ENCODE data around the gene C4B.

GRCh38 chr6:32076321-32076809 lies 61.8 kb downstream of the C4B start:
- no peak for TF ChIP-seq CTCF (IDR thresholded peaks at IDR 0.05)
- no peak for TF ChIP-seq POLR2A (IDR thresholded peaks at IDR 0.05)
